ENCODE results near the gene OR7A10.
A peak's percentile ranks its signal among the peaks of the same experiment; 100 is the strongest.

Gene OR7A10

GRCh38 chr19:14848822-14849221 lies at the start of gene OR7A10:
TSS of gene OR7A10 (minus strand) at chr19:14848922. CDS start at chr19:14841877, 7,045 bp downstream.
- DNase-seq, result no peak

GRCh38 chr19:14890643-14891379 lies 42.1 kb upstream of the OR7A10 start:
- no peak for DNase-seq

DNA sequence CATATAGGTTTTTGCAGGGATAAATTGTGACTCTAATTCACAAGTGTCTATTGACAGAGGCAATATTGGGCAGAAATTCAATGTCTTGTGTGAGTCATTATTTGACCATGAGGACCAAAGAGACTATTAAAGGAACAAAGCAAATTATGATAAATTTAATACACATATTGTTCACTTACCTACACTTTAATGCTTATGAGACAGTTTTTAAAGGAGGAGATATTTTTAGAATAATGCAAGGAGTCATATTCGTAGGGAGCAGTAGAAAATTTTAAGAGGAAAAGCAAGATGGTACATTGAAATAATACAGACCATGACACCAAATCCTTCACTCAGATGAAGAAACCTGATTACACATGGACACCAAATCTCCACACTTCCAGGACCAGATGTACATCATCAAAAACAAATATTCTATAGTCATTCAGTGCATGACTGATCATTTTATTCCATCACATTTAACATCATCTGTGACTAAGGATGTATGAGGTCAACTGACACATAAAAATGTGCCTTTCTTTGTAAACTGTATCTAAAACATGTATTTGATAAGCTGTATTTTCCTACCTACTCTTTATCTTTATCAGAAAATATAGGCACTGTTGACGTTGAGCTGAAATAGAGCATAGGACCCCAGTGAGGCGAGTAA lies 41.4 kb upstream of the OR7A10 start:
- no peak for DNase-seq

DNA sequence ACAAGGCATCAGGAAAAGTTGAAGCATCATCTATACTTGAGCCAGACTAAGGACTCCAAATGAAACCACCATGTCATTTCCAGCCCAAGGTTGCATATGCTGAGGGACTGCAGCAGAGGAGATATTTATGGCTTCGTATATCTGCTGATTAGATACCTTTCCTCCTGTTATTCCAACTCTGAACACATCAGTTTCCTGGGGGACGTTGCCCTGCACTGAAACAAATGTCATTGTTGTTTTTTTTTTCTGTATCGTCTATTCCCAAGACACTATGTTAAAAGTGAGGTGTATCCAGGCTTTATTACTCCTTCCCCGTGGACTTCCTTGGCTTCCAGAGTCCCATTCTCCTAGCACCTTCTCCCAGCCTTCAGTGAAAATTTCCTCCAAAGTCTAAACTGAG lies 37.3 kb upstream of the OR7A10 start, which contains the start of gene OR7A17:
Gene OR7A17, minus strand, starts transcription at position 101 of the 400 bp plus-strand sequence. CDS start 4,777 bp downstream, outside the sequence.
- no peak for DNase-seq

GRCh38 chr19:14871619-14872230 lies 23.0 kb upstream of the OR7A10 start:
- DNase-seq, result peak; percentile 19

- DNase-seq, result no peak
Observed at GRCh38 chr19:14868497-14868896, 19.8 kb upstream of the OR7A10 start.

GRCh38 chr19:14843578-14843977 lies 5.1 kb downstream of the OR7A10 start:
- DNase-seq, result no peak

DNA sequence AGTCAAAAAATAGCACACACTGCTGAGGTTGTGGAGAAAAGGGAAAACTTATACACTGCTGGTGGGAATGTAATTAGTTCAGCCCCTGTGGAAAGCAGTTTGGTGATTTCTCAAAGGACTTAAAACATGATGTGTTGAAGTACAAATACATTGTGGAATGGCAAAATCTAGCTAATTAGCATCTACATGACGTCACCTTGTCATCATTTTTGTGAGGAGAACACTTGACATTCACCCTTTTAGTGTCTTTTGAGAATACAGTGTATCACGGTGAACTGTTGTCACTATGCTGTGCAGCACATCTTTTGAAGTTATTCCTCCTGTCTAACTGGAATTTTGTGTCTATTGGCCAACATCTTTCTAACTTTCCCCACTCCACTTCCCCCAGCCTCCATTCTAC lies 5.6 kb downstream of the OR7A10 start:
- no peak for DNase-seq

- peak; percentile 42 for DNase-seq
Observed at GRCh38 chr19:14840206-14840605, 8.5 kb downstream of the OR7A10 start.

- no peak for DNase-seq
Observed at GRCh38 chr19:14837391-14837790, 11.3 kb downstream of the OR7A10 start.

DNA sequence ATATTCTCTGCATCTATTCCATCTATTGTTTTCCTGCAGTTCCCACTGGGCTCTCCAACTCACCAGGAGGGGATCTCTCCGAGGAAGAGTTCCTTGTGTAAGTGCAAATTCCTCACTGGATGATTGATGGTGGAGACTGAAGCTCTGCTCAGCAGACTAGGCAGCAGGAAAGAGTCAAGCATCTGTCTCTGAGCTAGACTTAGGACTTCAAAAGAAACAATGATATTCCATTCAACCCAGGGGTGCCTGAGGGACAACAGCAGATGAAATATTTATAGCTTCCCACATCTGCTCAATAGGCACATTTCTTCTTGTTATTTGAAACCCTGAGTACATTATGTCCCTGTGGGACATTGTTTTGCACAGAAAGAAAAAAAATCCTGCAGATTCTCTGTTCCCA lies 13.7 kb downstream of the OR7A10 start, which contains the start of the genes OR7A5 and OR7C1:
Gene OR7A5, minus strand, starts transcription at position 175 of the 400 bp plus-strand sequence. CDS start 6,944 bp downstream, outside the sequence.
Gene OR7C1, minus strand, starts transcription at position 175 of the 400 bp plus-strand sequence. CDS start 35,049 bp downstream, outside the sequence.
- DNase-seq, result no peak

GRCh38 chr19:14830702-14831101 lies 18.0 kb downstream of the OR7A10 start:
- DNase-seq, result no peak

- no peak for DNase-seq
Observed at GRCh38 chr19:14826006-14826405, 22.7 kb downstream of the OR7A10 start.

- no peak for DNase-seq
Observed at GRCh38 chr19:14821937-14822336, 26.8 kb downstream of the OR7A10 start.

- no peak for DNase-seq
Observed at GRCh38 chr19:14818588-14818987, 30.1 kb downstream of the OR7A10 start.

- no peak for DNase-seq
Observed at GRCh38 chr19:14817052-14817451, 31.7 kb downstream of the OR7A10 start.

GRCh38 chr19:14814982-14815652 lies 33.6 kb downstream of the OR7A10 start:
- no peak for DNase-seq

GRCh38 chr19:14809272-14810057 lies 39.3 kb downstream of the OR7A10 start:
- no peak for DNase-seq

GRCh38 chr19:14804765-14805164 lies 44.0 kb downstream of the OR7A10 start:
- DNase-seq, result no peak

GRCh38 chr19:14798760-14799159 lies 50.0 kb downstream of the OR7A10 start:
- DNase-seq, result no peak

DNA sequence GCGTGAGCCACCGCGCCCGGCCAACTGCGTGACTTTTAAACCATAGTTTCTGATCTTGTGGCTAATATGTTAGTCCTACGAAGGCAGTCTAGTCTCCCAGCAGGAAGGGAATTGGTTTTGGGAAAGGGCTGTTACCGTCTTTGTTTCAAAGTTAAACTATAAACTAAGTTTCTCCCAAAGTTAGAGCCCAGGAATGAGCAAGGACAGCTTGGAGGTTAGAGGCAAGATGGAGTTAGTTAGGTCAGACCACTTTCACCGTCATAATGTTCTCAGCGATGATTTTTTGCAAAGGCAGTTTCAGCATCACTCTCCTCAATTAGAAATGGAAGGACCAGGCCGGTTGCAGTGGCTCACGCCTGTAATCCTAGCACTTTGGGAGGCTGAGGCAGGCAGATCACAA lies 52.7 kb downstream of the OR7A10 start:
- DNase-seq, result no peak

- no peak for DNase-seq
Observed at GRCh38 chr19:14795078-14795721, 53.5 kb downstream of the OR7A10 start.
